H1 (cell line): ENCODE data around the gene SMAP2. TPM values are rescaled to one million over a fixed set of nuclear protein-coding genes. Genes with fewer than 3 reads are reported as not detected.

Experiments
- CTCF ChIA-PET: fragments of 300-600 bp; sonication (Branson Sonifier 250); formaldehyde crosslinking; loops from one replicate; lab custom pipeline; 2021; ENCODE audit not compliant: partially characterized antibody; lab: Charles Lee
- POLR2A ChIA-PET: fragments of 300-600 bp; sonication (Branson Sonifier 250); formaldehyde crosslinking; loops from one replicate; lab custom pipeline; 2021; ENCODE audit warnings: inconsistent platforms; ENCODE audit not compliant: partially characterized antibody; lab: Charles Lee
- DNase-seq, 2 experiments: peaks; one replicate each; pipeline versions ENCODE4 v3.0.0 to v3.0.0-alpha.2; 2010 to 2022; ENCODE audit warnings: low spot score in 2 of 2, low read depth in 1 of 2, mixed read lengths in 1 of 2
- FAIRE-seq: peaks from 2 replicates; lab custom pipeline; 2011; peaks lifted over from hg19 to GRCh38; lab: Jason Lieb, UNC
- H2AFZ ChIP-seq: 2 replicates; pipeline ENCODE4 v1.8.1; 2012; ENCODE audit warnings: low read length, inconsistent platforms
- H2AK5ac ChIP-seq: 2 replicates; pipeline ENCODE4 v1.6.1; 2013; ENCODE audit warnings: low read depth, low read length
- H2BK120ac ChIP-seq: replicated peaks from 2 replicates; pipeline ENCODE3; 2013; ENCODE audit warnings: low read depth, low read length, inconsistent platforms
- H2BK12ac ChIP-seq: 2 replicates; pipeline ENCODE4 v1.6.1; 2013; ENCODE audit warnings: low read depth, low read length
- H2BK15ac ChIP-seq: 2 replicates; pipeline ENCODE4 v1.6.1; 2013; ENCODE audit warnings: low read length
- H2BK20ac ChIP-seq: 2 replicates; pipeline ENCODE4 v1.6.1; 2013; ENCODE audit warnings: low read length
- H2BK5ac ChIP-seq: 2 replicates; pipeline ENCODE4 v1.6.1; 2013; ENCODE audit warnings: low read depth, low read length
- H3K14ac ChIP-seq: 2 replicates; pipeline ENCODE4 v1.6.1; 2013; ENCODE audit warnings: inconsistent platforms; ENCODE audit not compliant: insufficient read length
- H3K18ac ChIP-seq: 2 replicates; pipeline ENCODE4 v1.6.1; 2013; ENCODE audit warnings: low read length; ENCODE audit errors: extremely low read depth
- H3K23ac ChIP-seq: 2 replicates; pipeline ENCODE4 v1.6.1; 2013; ENCODE audit warnings: inconsistent platforms; ENCODE audit not compliant: insufficient read length
- H3K23me2 ChIP-seq: 2 replicates; pipeline ENCODE4 v1.6.1; 2013; ENCODE audit warnings: low read depth, low read length
- H3K27ac ChIP-seq: 2 replicates; pipeline ENCODE4 v1.6.1; 2011; ENCODE audit warnings: low read depth, low read length, inconsistent platforms
- H3K27me3 ChIP-seq, 4 experiments: replicated peaks in 1 of 4; 1 replicate in 1 of 4; 2 replicates in 3 of 4; pipeline versions ENCODE4 v1.6.1 to v1.8.1; 2011 to 2013; ENCODE audit warnings: low read length in 3 of 4, mild to moderate bottlenecking in 3 of 4, inconsistent platforms in 2 of 4, mixed read lengths in 2 of 4, moderate library complexity in 1 of 4; ENCODE audit not compliant: control insufficient read depth in 3 of 4, insufficient read depth in 3 of 4; ENCODE audit errors: extremely low read depth in 1 of 4
- H3K36me3 ChIP-seq, 4 experiments: 2 replicates each; pipeline versions ENCODE4 v1.6.1 to v1.8.1; 2011 to 2013; ENCODE audit warnings: mild to moderate bottlenecking in 4 of 4, low read length in 3 of 4, moderate library complexity in 2 of 4, control low read depth in 1 of 4, inconsistent platforms in 1 of 4; ENCODE audit not compliant: insufficient read depth in 4 of 4, control insufficient read depth in 2 of 4
- H3K4ac ChIP-seq: replicated peaks from 2 replicates; pipeline ENCODE3; 2013; ENCODE audit warnings: low read length, low read depth, mixed read lengths, inconsistent platforms; ENCODE audit not compliant: insufficient read length
- H3K4me1 ChIP-seq, 4 experiments: replicated peaks in 1 of 4; 1 replicate in 1 of 4; 2 replicates in 3 of 4; pipeline versions ENCODE4 v1.6.1 to v1.8.1; 2011 to 2013; ENCODE audit warnings: low read length in 3 of 4, inconsistent platforms in 2 of 4, mixed read lengths in 1 of 4; ENCODE audit not compliant: insufficient read depth in 4 of 4, control insufficient read depth in 3 of 4
- H3K4me2 ChIP-seq, 2 experiments: 2 replicates each; pipeline versions ENCODE4 v1.6.1 to v1.8.1; 2011 to 2013; ENCODE audit warnings: low read depth in 2 of 2, low read length in 2 of 2, control low read depth in 1 of 2, inconsistent platforms in 1 of 2, mild to moderate bottlenecking in 1 of 2; ENCODE audit not compliant: insufficient read depth in 1 of 2
- H3K4me3 ChIP-seq, 4 experiments: fragments of 200-600, 300-600 bp in 1 of 4; sonication (generic), shearing (Covaris generic), sonication (Bioruptor Twin) in 1 of 4; 2 replicates each; pipeline versions ENCODE4 v1.5.1 to v1.8.1; 2011 to 2016; ENCODE audit warnings: low read length in 4 of 4, low read depth in 3 of 4, control low read depth in 2 of 4, inconsistent platforms in 2 of 4, mild to moderate bottlenecking in 2 of 4, mixed read lengths in 1 of 4, moderate library complexity in 1 of 4; ENCODE audit not compliant: insufficient read depth in 2 of 4; ENCODE audit errors: extremely low read depth in 1 of 4
- H3K56ac ChIP-seq: replicated peaks from 2 replicates; pipeline ENCODE3; 2013; ENCODE audit warnings: low read depth, mild to moderate bottlenecking, mixed read lengths, low read length, inconsistent platforms; ENCODE audit not compliant: insufficient read length
- H3K79me1 ChIP-seq: 2 replicates; pipeline ENCODE4 v1.6.1; 2013; ENCODE audit warnings: low read depth, low read length, control low read depth
- H3K79me2 ChIP-seq, 2 experiments: 2 replicates each; pipeline versions ENCODE4 v1.6.1 to v1.8.1; 2012 to 2013; ENCODE audit warnings: low read length in 2 of 2, mild to moderate bottlenecking in 2 of 2, inconsistent platforms in 1 of 2; ENCODE audit not compliant: insufficient read depth in 2 of 2, control insufficient read depth in 1 of 2
- H3K9ac ChIP-seq, 4 experiments: replicated peaks in 1 of 4; 1 replicate in 1 of 4; 2 replicates in 3 of 4; pipeline versions ENCODE4 v1.6.1 to v1.8.1; 2011 to 2013; ENCODE audit warnings: low read depth in 3 of 4, low read length in 3 of 4, control low read depth in 2 of 4, mild to moderate bottlenecking in 2 of 4, moderate library complexity in 2 of 4, inconsistent platforms in 1 of 4; ENCODE audit errors: extremely low read depth in 1 of 4
- H3K9me3 ChIP-seq, 2 experiments: 2 replicates each; pipeline versions ENCODE4 v1.6.1 to v1.8.1; 2012 to 2013; ENCODE audit warnings: mild to moderate bottlenecking in 2 of 2, moderate library complexity in 2 of 2, control low read depth in 1 of 2, inconsistent platforms in 1 of 2, low read depth in 1 of 2, low read length in 1 of 2, mixed read lengths in 1 of 2; ENCODE audit not compliant: insufficient read depth in 2 of 2
- H4K20me1 ChIP-seq, 2 experiments: replicated peaks in 1 of 2; 2 replicates each; pipeline versions ENCODE3 to v1.8.1; 2011 to 2013; ENCODE audit warnings: inconsistent platforms in 2 of 2, low read length in 2 of 2, mild to moderate bottlenecking in 1 of 2; ENCODE audit not compliant: insufficient read depth in 2 of 2, control insufficient read depth in 1 of 2
- H4K5ac ChIP-seq: 2 replicates; pipeline ENCODE4 v1.6.1; 2013; ENCODE audit warnings: low read length, low read depth, mixed read lengths, inconsistent platforms; ENCODE audit not compliant: insufficient read length
- H4K8ac ChIP-seq: 2 replicates; pipeline ENCODE4 v1.8.0; 2013; ENCODE audit warnings: mild to moderate bottlenecking, moderate library complexity, low read length, inconsistent platforms; ENCODE audit not compliant: insufficient read depth; ENCODE audit errors: extremely low read depth
- H4K91ac ChIP-seq: replicated peaks from 2 replicates; pipeline ENCODE3; 2013; ENCODE audit warnings: low read length, mixed read lengths, inconsistent platforms; ENCODE audit not compliant: insufficient read length
- RAD21 ChIP-seq, 2 experiments: IDR thresholded peaks in 1 of 2; conservative IDR thresholded peaks in 1 of 2; 2 replicates each; pipeline ENCODE4 v1.6.1; 2011; ENCODE audit warnings: low read depth in 2 of 2, low read length in 2 of 2, improper control_type of control experiment in 1 of 2, inconsistent platforms in 1 of 2, mild to moderate bottlenecking in 1 of 2, moderate library complexity in 1 of 2
- RXRA ChIP-seq: IDR thresholded peaks from 2 replicates; pipeline ENCODE4 v1.6.1; 2011; ENCODE audit warnings: low read depth, mild to moderate bottlenecking, low read length, moderate library complexity; ENCODE audit not compliant: insufficient read depth
- TEAD4 ChIP-seq: IDR thresholded peaks from 2 replicates; pipeline ENCODE4 v1.6.1; 2012; ENCODE audit warnings: low read depth, low read length, inconsistent platforms, mixed read lengths
- WGBS, 2 experiments: shearing (Covaris generic) in 1 of 2; methylation state at CpG; one replicate each; pipeline versions ENCODE4 v1.1.6 to v1.1.7; 2013 to 2015; ENCODE audit warnings: low lambda C conversion rate in 2 of 2, mixed read lengths in 2 of 2, inconsistent platforms in 1 of 2, low coverage in 1 of 2, missing lambda C conversion rate in 1 of 2; ENCODE audit not compliant: insufficient replicate concordance in 2 of 2, insufficient coverage in 1 of 2, insufficient read length in 1 of 2; ENCODE audit errors: extremely low coverage in 1 of 2, missing lambda C conversion rate in 1 of 2; 5-methylcytosine and 5-hydroxymethylcytosine counted together
- polyA plus RNA-seq, 7 experiments: library from polyadenylated mRNA; depleted of rRNA in 3 of 7; stranded (reverse) in 5 of 7; unstranded in 2 of 7; fragments of >200 nt in 5 of 7; fragments of 200-250 nt in 2 of 7; gene quantifications; 1 replicate in 5 of 7; 2 replicates in 1 of 7; 4 replicates in 1 of 7; pipeline versions ENCODE4 v1.2.1 to v1.2.3, GENCODE V29; 2011 to 2013; ENCODE audit warnings: missing spikeins in 2 of 7, mixed read lengths in 2 of 7
- total RNA-seq: library from RNA; stranded (reverse); fragmentation: NEBNext Ultra II Directional; extraction: Animal tissue kit (Norgen Biotek cat#: 25700); gene quantifications from 2 replicates; pipeline ENCODE4 v1.2.1, GENCODE V29; 2021
- TF ChIP-seq, protein P1 (sequence below), 3 experiments: IDR thresholded peaks; 1 replicate in 2 of 3; 2 replicates in 1 of 3; pipeline versions ENCODE4 v1.5.1 to v1.6.1; 2011; ENCODE audit warnings: low read length in 3 of 3, mild to moderate bottlenecking in 3 of 3, inconsistent platforms in 2 of 3, low read depth in 1 of 3, moderate library complexity in 1 of 3; ENCODE audit not compliant: insufficient read depth in 1 of 3; ENCODE audit errors: control extremely low read depth in 1 of 3

The SMAP2 gene
- total and polyA plus RNA-seq, 2 of the 8 experiments (the other 6 are each of a cell fraction or from before 2014, with no cell fraction given), result 4.3 to 5.5 TPM

DNA sequence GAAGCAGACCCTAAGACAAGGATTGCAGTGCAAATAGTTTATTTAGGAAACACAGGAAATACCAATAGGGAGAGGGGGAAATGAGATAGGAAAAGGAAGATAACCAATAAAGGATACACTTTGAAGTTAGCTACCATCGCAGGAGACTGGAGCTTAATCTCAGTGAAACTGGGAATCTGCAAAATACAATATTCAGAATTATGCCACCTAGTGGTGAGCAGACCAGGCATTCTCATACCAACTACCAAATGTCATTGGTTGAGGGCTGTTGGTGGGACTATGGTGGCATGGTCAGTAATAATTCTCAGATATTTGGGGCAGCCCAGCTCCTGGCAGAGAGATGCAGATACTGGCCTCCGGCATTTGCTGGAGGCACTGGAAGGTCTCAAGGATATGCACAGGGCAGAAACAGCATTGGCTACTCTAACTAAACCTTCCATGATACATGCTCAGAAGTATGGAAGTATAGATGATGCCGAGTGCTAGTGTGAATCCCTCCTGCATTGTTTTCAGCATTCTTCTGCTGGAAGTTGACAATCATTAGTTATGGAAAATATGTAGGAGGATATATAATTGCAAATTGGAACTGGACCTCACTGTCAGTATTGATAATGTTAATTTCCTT is 65.0 kb downstream of the SMAP2 start:
- Histone ChIP-seq H3K23ac (no peak overlapping the region), H3K27me3 (no peaks in the 10 kb centered on the region), H2BK20ac (no peak overlapping the region), H3K4me1 (no peaks in the 10 kb centered on the region), H4K5ac (no peak overlapping the region), H3K56ac (no peak overlapping the region), H4K20me1 (no peaks in the 10 kb centered on the region), H3K4me2 (no peak overlapping the region), H4K8ac (no peak overlapping the region), H2BK120ac (no peak overlapping the region), H3K79me1 (no peaks in the 10 kb centered on the region), H3K23me2 (no peaks in the 10 kb centered on the region), H2BK15ac (no peak overlapping the region), H3K4ac (no peak overlapping the region), H2BK5ac (no peak overlapping the region), H2AFZ (no peak overlapping the region), H3K18ac (no peak overlapping the region), H3K9me3 (no peaks in the 10 kb centered on the region), H3K27ac (no peak overlapping the region), H3K9ac (no peak overlapping the region), H4K91ac (no peak overlapping the region), H2AK5ac (no peak overlapping the region), H3K36me3 (no peaks in the 10 kb centered on the region), H3K79me2 (no peaks in the 10 kb centered on the region), H3K4me3 (no peak overlapping the region), H2BK12ac (no peak overlapping the region), H3K14ac (no peak overlapping the region)
- TF ChIP-seq RAD21 (IDR thresholded peaks at IDR 0.05 in 1 of 2, conservative IDR thresholded peaks at IDR 0.05 in 1 of 2; ENCODE audit: low read depth in 2 of 2, low read length in 2 of 2), result peak; percentile 17 to 44; a peak in 3 of 4 replicates
- TF ChIP-seq, protein P1, sequence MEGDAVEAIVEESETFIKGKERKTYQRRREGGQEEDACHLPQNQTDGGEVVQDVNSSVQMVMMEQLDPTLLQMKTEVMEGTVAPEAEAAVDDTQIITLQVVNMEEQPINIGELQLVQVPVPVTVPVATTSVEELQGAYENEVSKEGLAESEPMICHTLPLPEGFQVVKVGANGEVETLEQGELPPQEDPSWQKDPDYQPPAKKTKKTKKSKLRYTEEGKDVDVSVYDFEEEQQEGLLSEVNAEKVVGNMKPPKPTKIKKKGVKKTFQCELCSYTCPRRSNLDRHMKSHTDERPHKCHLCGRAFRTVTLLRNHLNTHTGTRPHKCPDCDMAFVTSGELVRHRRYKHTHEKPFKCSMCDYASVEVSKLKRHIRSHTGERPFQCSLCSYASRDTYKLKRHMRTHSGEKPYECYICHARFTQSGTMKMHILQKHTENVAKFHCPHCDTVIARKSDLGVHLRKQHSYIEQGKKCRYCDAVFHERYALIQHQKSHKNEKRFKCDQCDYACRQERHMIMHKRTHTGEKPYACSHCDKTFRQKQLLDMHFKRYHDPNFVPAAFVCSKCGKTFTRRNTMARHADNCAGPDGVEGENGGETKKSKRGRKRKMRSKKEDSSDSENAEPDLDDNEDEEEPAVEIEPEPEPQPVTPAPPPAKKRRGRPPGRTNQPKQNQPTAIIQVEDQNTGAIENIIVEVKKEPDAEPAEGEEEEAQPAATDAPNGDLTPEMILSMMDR (IDR thresholded peaks at IDR 0.05; ENCODE audit: control extremely low read depth in 1 of 3, insufficient read depth in 1 of 3, low read depth in 1 of 3, low read length in 3 of 3), result peak; percentile 18 to 76 (median 53)
- TF ChIP-seq RXRA, result no peak
- 0 out of 2 replicates have a peak, but pooled peaks have one; percentile 43 for TF ChIP-seq TEAD4
- FAIRE-seq, result peak; percentile 36
- CTCF ChIA-PET, result interaction anchor here (0.6 to 2.1 kb wide), 15 partner anchors 10 to 462 kb away, joined by 3 to 13 read pairs (median 5); no protein-coding TSS in a partner anchor
- WGBS, 2 experiments, result 87% methylated on average over 3 of the region's 3 CpGs; no CpG with 5 or more reads in 1 of the 2 experiments
- POLR2A ChIA-PET, result interaction anchor here (2.1 kb wide), 1 partner anchor 12 kb away, joined by 7 read pairs; the partner anchor contains the start of gene ZFP69B
- no peak for DNase-seq
